ENCODE measurements around the gene PRRG2.

Gene PRRG2

DNA sequence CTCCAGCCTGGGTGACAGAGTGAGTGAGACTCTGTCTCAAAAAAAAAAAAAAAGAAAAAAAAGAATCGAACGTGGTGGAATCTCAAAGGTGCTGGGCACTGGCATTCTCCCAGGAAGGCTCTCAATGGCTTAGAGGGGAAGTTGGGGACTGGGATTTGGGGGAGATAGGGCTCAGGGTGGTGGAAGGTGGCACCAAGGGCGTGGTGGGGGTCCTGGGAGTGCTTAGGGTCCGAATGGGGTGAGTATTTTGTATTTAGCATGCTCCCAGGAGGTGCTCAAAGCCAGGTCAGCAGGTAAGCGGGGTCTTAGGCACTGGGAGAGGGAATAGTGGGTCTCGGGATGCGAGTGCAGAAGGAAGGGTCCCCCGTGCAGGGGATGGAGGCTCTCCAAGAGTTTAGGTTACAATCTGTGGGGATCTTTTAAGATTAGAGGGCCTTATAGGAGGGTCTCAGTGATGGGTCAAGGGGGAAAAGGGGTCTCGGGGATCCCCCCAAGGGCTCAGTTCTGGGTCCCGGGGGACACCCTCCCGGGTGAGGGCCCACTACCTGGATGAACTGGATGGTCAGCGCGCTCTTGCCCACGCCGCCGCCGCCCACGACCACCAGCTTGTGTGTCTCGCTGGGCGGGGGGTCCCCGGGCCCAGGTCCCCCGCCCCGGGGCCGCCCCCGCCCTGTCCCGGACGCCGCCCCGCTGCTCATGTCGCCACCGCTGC, 58.4 kb downstream of the PRRG2 start:
- H3K27ac ChIP-seq = peak overlapping the region; percentile 91
- TF ChIP-seq CTCF (conservative IDR thresholded peaks at IDR 0.05) (no peak), ZFX (IDR thresholded peaks at IDR 0.05) (no peak)

DNA sequence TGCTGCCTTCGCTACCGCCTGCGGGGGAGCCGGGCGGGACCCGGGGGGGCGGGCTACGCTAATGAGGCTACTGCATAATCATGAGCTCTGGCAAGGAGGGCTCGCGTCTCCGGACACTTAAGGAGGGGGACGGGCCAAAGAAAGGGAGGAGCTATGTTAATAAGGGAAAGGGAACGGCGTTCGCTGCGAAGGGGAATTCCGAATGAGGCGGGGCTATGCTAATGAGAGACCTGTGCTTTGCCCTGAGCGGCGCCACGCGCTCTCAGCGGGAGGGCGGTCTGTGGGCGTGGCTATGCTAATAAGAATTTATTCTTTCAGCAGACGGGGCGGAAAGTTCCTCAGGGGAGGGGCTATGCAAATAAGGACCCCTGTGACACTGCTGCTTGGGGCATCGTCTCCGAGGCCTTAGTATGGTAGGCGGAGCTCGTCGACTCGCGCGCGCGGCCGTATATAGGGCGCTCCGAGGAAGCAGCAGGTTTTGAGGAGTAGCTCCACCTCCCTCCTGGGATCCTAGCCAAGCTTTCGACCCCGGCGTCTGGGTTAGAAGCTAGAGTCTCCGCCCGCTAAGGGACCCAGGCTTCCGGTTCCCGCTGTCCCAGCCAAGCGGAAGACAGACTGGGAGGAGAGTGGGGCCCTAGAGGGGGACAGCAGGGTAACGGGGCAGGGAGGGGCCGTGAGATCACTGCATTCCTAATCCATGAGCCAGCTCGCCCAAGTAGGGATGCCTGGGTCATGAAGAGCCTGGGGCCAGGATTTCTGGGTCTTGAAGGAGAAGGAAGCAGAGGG, 59.2 kb downstream of the PRRG2 start, which contains the start of gene RRAS:
RRAS (minus strand) TSS at position 31 of the 786 bp plus-strand sequence. CDS start 45 bp downstream, outside the sequence.
- TF ChIP-seq ZFX (IDR thresholded peaks at IDR 0.05) (no peak), CTCF (conservative IDR thresholded peaks at IDR 0.05) (no peak)
- peak within 1 kb of the TSS; percentile 91 for H3K27ac ChIP-seq
